B cell (primary cell): ENCODE results near the gene ANKHD1. TPM values are rescaled to one million over a fixed set of nuclear protein-coding genes. Genes with fewer than 3 reads are reported as not detected.
"Not testable (repeated sequence)": the region's sequence is repeated elsewhere in the genome, so short reads cannot be mapped to it uniquely, and the experiment has no call there.

Experiments
- ATAC-seq: fragments of 200-7000 bp; cut with Tn5 transposase; one replicate; pipeline ENCODE4 v1.10.0; 2021; ENCODE audit warnings: low read depth, mild to moderate bottlenecking, moderate number of reproducible peaks, moderate library complexity
- CTCF ChIA-PET: fragments of 350-600 bp; sonication (Branson Sonifier 250); formaldehyde crosslinking; loops from one replicate; lab custom pipeline; 2021; ENCODE audit warnings: antibody characterized with exemption, inconsistent platforms; lab: Charles Lee
- POLR2A ChIA-PET: fragments of 350-600 bp; sonication (Branson Sonifier 250); formaldehyde crosslinking; loops from one replicate; lab custom pipeline; 2021; ENCODE audit warnings: antibody characterized with exemption; lab: Charles Lee
- DNase-seq: peaks from one replicate; pipeline ENCODE4 v3.0.0; 2013
- H2AFZ ChIP-seq: 2 replicates; pipeline ENCODE4 v1.6.1; 2012; ENCODE audit warnings: mild to moderate bottlenecking, low read depth, low read length; ENCODE audit not compliant: insufficient read depth, poor library complexity, severe bottlenecking
- H3K27ac ChIP-seq, 2 donors: 1 replicate in 1 of 2; 2 replicates in 1 of 2; pipeline ENCODE4 v1.5.1; 2012 to 2013; ENCODE audit warnings: low read length in 2 of 2, mild to moderate bottlenecking in 2 of 2, moderate library complexity in 1 of 2
- H3K27me3 ChIP-seq, 4 experiments: fragments of 200-600 bp in 1 of 4; sonication (generic) in 1 of 4; replicated peaks in 1 of 4; 1 replicate in 2 of 4; 2 replicates in 2 of 4; pipeline versions ENCODE4 v1.6.1 to v1.7.0; 2013 to 2016; ENCODE audit warnings: low read length in 3 of 4, mild to moderate bottlenecking in 2 of 4, mixed read lengths in 1 of 4, moderate library complexity in 1 of 4; ENCODE audit not compliant: insufficient read depth in 4 of 4, control insufficient read depth in 3 of 4; ENCODE audit errors: control extremely low read depth in 1 of 4
- H3K36me3 ChIP-seq, 2 experiments: replicated peaks in 1 of 2; 1 replicate in 1 of 2; 2 replicates in 1 of 2; pipeline versions ENCODE4 v1.6.1 to v1.7.1; 2013; ENCODE audit warnings: low read length in 1 of 2; ENCODE audit not compliant: insufficient read depth in 2 of 2, control insufficient read depth in 1 of 2; ENCODE audit errors: control extremely low read depth in 1 of 2, extremely low read depth in 1 of 2
- H3K4me1 ChIP-seq, 2 donors: fragments of 200-600 bp in 1 of 2; sonication (generic) in 1 of 2; 1 replicate in 1 of 2; 2 replicates in 1 of 2; pipeline versions ENCODE4 v1.5.1 to v1.6.1; 2013 to 2017; ENCODE audit warnings: low read length in 2 of 2; ENCODE audit not compliant: control insufficient read depth in 2 of 2, insufficient read depth in 2 of 2
- H3K4me2 ChIP-seq: replicated peaks from 2 replicates; pipeline ENCODE3; 2012; ENCODE audit warnings: mild to moderate bottlenecking, low read depth, low read length; ENCODE audit not compliant: poor library complexity, severe bottlenecking
- H3K4me3 ChIP-seq, 5 experiments: fragments of 200-600 bp in 1 of 5; sonication (generic) in 1 of 5; 1 replicate in 3 of 5; 2 replicates in 2 of 5; pipeline versions ENCODE4 v1.5.1 to v1.7.0; 2011 to 2016; ENCODE audit warnings: low read length in 4 of 5, mild to moderate bottlenecking in 4 of 5, low read depth in 2 of 5, control low read depth in 1 of 5, moderate library complexity in 1 of 5; ENCODE audit not compliant: insufficient read depth in 1 of 5; ENCODE audit errors: control extremely low read depth in 1 of 5, extremely low read depth in 1 of 5
- H3K79me2 ChIP-seq: fragments of 200-600 bp; sonication (generic); one replicate; pipeline ENCODE4 v1.6.0; 2016; ENCODE audit warnings: low read length; ENCODE audit not compliant: control insufficient read depth, insufficient read depth
- H3K9ac ChIP-seq: fragments of 200-600 bp; sonication (generic); 2 replicates; pipeline ENCODE4 v1.6.1; 2017; ENCODE audit warnings: mild to moderate bottlenecking, low read length, moderate library complexity
- H3K9me3 ChIP-seq, 3 donors: one replicate each; pipeline versions ENCODE4 v1.6.1 to v1.7.1; 2013; ENCODE audit warnings: low read length in 2 of 3; ENCODE audit not compliant: control insufficient read depth in 2 of 3, insufficient read depth in 1 of 3; ENCODE audit errors: control extremely low read depth in 1 of 3
- H4K20me1 ChIP-seq: 2 replicates; pipeline ENCODE4 v1.6.0; 2012; ENCODE audit warnings: mild to moderate bottlenecking, low read length; ENCODE audit not compliant: insufficient read depth, control insufficient read depth, poor library complexity, severe bottlenecking
- H3K27ac Mint-ChIP-seq: one replicate; pipeline ENCODE4 v1.8.0; 2021; ENCODE audit warnings: mixed read lengths
- H3K27me3 Mint-ChIP-seq: one replicate; pipeline ENCODE4 v1.8.0; 2021; ENCODE audit warnings: mixed read lengths
- H3K4me1 Mint-ChIP-seq: one replicate; pipeline ENCODE4 v1.8.0; 2021; ENCODE audit warnings: mixed read lengths
- H3K4me3 Mint-ChIP-seq: one replicate; pipeline ENCODE4 v1.8.0; 2021; ENCODE audit warnings: mixed read lengths
- H3K9me3 Mint-ChIP-seq: one replicate; pipeline ENCODE4 v1.8.0; 2022; ENCODE audit warnings: mixed read lengths; ENCODE audit not compliant: insufficient read depth
- CTCF ChIP-seq: fragments of 200-600 bp; IDR thresholded peaks from one replicate; pipeline ENCODE4 v1.8.0; 2022; ENCODE audit warnings: antibody characterized with exemption, mild to moderate bottlenecking
- EZH2 ChIP-seq: IDR thresholded peaks from 2 replicates; pipeline ENCODE4 v1.6.1; 2012; ENCODE audit warnings: borderline replicate concordance, low read depth, mild to moderate bottlenecking, moderate library complexity, low read length; ENCODE audit not compliant: insufficient read depth, poor library complexity, severe bottlenecking
- WGBS: methylation state at CpG from one replicate; pipeline ENCODE4 v1.1.5; 2013; ENCODE audit warnings: missing lambda C conversion rate; ENCODE audit not compliant: insufficient coverage; 5-methylcytosine and 5-hydroxymethylcytosine counted together
- intact Hi-C: fragments of 100-400 bp; cut with micrococcal nuclease; formaldehyde crosslinking; loops from one replicate; pipeline ENCODE4 v1.10.0; 2022
- polyA plus RNA-seq: library from polyadenylated mRNA; depleted of rRNA; stranded (reverse); fragments of >200 nt; gene quantifications from 2 replicates; pipeline ENCODE4 v1.2.3, GENCODE V29; 2012
- total RNA-seq, 2 donors: library from RNA; stranded (reverse); fragments of 120-200 nt in 1 of 2; gene quantifications; 1 replicate in 1 of 2; 2 replicates in 1 of 2; pipeline versions ENCODE4 v1.2.3 to v1.2.4, GENCODE V29; 2013 to 2022

Gene ANKHD1
- total and polyA plus RNA-seq, 2 donors (not counting 1 experiment from before 2014, with no cell fraction given): 96.3 to 246 TPM

GRCh38 chr5:140432916-140433315 is 31.3 kb downstream of the ANKHD1 start:
- H3K9me3 ChIP-seq: no peaks in the 10 kb centered on the region
- ChIA-PET CTCF (no interaction called here), POLR2A (no interaction called here)
- Mint-ChIP-seq H3K4me1 (peaks cover 20% of the 10 kb centered on the region), H3K27ac (no peak overlapping the region), H3K9me3 (no peaks in the 10 kb centered on the region), H3K27me3 (no peaks in the 10 kb centered on the region), H3K4me3 (no peak overlapping the region)
- no peak for TF ChIP-seq EZH2
- TF ChIP-seq CTCF: no peak
- no peak overlapping the region for H3K4me3 ChIP-seq
- H4K20me1 ChIP-seq: peaks cover 59% of the 10 kb centered on the region
- WGBS: 100% methylated on average over 3 of the region's 8 CpGs
- DNase-seq: no peak
- H3K4me1 ChIP-seq: peaks cover 0 to 3% of the 10 kb centered on the region in 2 donors
- intact Hi-C loops: no loop called here
- peaks cover 8 to 16% of the 10 kb centered on the region in 2 experiments for H3K36me3 ChIP-seq
- no peak overlapping the region for H3K27ac ChIP-seq
- H2AFZ ChIP-seq: no peak overlapping the region
- no peaks in the 10 kb centered on the region for H3K27me3 ChIP-seq
- H3K79me2 ChIP-seq: peaks cover 69% of the 10 kb centered on the region
- no peak for ATAC-seq
- no peak overlapping the region for H3K4me2 ChIP-seq
- no peak overlapping the region for H3K9ac ChIP-seq

- H3K9me3 ChIP-seq, ATAC-seq, H4K20me1 ChIP-seq, H2AFZ ChIP-seq, H3K27ac Mint-ChIP-seq, H3K27ac ChIP-seq, H3K4me3 ChIP-seq, H3K4me3 Mint-ChIP-seq, H3K4me1 Mint-ChIP-seq, H3K27me3 Mint-ChIP-seq, POLR2A ChIA-PET, H3K9me3 Mint-ChIP-seq, H3K4me1 ChIP-seq, H3K9ac ChIP-seq, H3K79me2 ChIP-seq, intact Hi-C loops, CTCF ChIA-PET, DNase-seq, H3K4me2 ChIP-seq, H3K27me3 ChIP-seq: not testable (repeated sequence)
- no CpG with 5 or more reads among the region's 4 CpGs for WGBS
- peaks cover 0 to 13% of the 10 kb centered on the region in 2 experiments for H3K36me3 ChIP-seq
These were observed 55.7 kb downstream of the ANKHD1 start for GRCh38 chr5:140457368-140457767.
